Gastroesophageal sphincter (tissue), 4 donors: ENCODE data around the gene SFMBT2. TPM values are rescaled to one million over a fixed set of nuclear protein-coding genes. Genes with fewer than 3 reads are reported as not detected.
"Not testable (repeated sequence)": the region's sequence is repeated elsewhere in the genome, so short reads cannot be mapped to it uniquely, and the experiment has no call there.

ENCODE experiments used
- ATAC-seq: fragments of 150-250 bp; one replicate; pipeline ENCODE4 v1.9.1; 2016; ENCODE audit warnings: mild to moderate bottlenecking, moderate library complexity
- H3K27ac ChIP-seq, 4 donors: fragments of 200-600 bp; sonication (generic) in 3 of 4; 1 replicate in 3 of 4; 2 replicates in 1 of 4; pipeline ENCODE4 v1.5.1; 2016 to 2019
- H3K27me3 ChIP-seq: fragments of 200-600 bp; sonication (generic); one replicate; pipeline ENCODE4 v1.5.1; 2019
- H3K36me3 ChIP-seq, 2 donors: fragments of 200-600 bp; sonication (generic); one replicate each; pipeline ENCODE4 v1.5.1; 2019; ENCODE audit warnings: control low read depth in 1 of 2
- H3K4me1 ChIP-seq, 3 donors: fragments of 200-600 bp; sonication (generic); 1 replicate in 2 of 3; 2 replicates in 1 of 3; pipeline ENCODE4 v1.5.1; 2016 to 2019; ENCODE audit warnings: control low read depth in 2 of 3
- H3K4me3 ChIP-seq, 2 donors: fragments of 200-600 bp; sonication (generic); one replicate each; pipeline ENCODE4 v1.5.1; 2019; ENCODE audit warnings: mild to moderate bottlenecking in 1 of 2, moderate library complexity in 1 of 2
- H3K9me3 ChIP-seq, 3 donors: fragments of 200-600 bp; sonication (generic); one replicate each; pipeline ENCODE4 v1.5.1; 2017 to 2019; ENCODE audit warnings: control low read depth in 2 of 3
- EP300 ChIP-seq: sonication (generic); formaldehyde crosslinking; IDR thresholded peaks from one replicate; pipeline ENCODE4 v1.6.1; 2017; ENCODE audit warnings: antibody characterized with exemption, mild to moderate bottlenecking
- POLR2A ChIP-seq, 2 donors: fragments of 450-650 bp; IDR thresholded peaks; one replicate each; pipeline ENCODE4 v1.6.1; 2017; ENCODE audit warnings: antibody characterized with exemption in 2 of 2, mild to moderate bottlenecking in 2 of 2, moderate library complexity in 1 of 2
- POLR2AphosphoS5 ChIP-seq: sonication (generic); formaldehyde crosslinking; IDR thresholded peaks from one replicate; pipeline ENCODE4 v1.6.1; 2017; ENCODE audit warnings: antibody characterized with exemption
- WGBS, 2 donors: methylation state at CpG; one replicate each; pipeline ENCODE4 v1.1.5; 2018; ENCODE audit warnings: low coverage in 1 of 2; 5-methylcytosine and 5-hydroxymethylcytosine counted together
- total RNA-seq, 4 donors: library from RNA; depleted of rRNA; stranded (reverse); fragments of >200 nt; gene quantifications; one replicate each; pipeline ENCODE4 v1.1.0, GENCODE V29; 2016
- TF ChIP-seq, protein P1 (sequence below), 4 experiments: fragments of 200-600 bp in 2 of 4; fragments of 450-650 bp in 2 of 4; sonication (generic) in 1 of 4; IDR thresholded peaks; one replicate each; pipeline ENCODE4 v1.5.1; 2017 to 2019; ENCODE audit warnings: antibody characterized with exemption in 4 of 4, mild to moderate bottlenecking in 2 of 4, moderate library complexity in 2 of 4

The SFMBT2 gene
- total RNA-seq, 4 donors from 2014 or later: 6.9 to 14.3 (median 11.4) TPM

DNA sequence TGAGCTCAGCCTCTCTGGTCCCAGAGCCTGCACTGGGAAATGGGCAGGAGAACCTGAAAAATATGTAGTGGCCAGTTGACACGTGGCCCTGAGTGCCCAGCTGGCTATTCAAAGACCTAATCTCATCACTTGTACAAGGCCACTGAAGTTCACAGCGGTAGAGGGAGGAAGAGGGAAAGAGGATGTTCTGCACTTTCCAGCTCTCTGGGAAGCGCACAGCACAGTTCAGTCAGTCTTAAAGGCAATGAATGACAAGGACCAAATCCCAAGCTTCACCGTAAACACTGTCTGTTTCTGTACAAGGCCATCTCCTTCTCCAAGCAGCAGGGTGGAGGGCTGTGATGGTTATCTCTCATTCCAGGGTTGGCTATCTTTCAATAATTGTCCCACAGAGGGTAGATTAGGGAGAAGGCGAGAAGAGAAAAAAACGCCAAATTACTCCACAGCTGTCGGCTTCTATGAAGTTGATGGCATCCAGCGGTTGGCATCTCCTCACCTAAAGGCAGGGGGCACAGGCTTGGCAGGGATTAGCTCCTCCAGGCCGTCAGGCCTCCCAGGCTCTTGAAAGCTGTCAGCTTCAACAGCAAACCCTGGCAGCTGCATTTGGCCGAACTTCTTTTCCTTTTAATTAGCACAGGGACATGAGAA, 10.6 kb downstream of the SFMBT2 start:
- no peak for ATAC-seq
- H3K4me1 ChIP-seq: peaks cover 3 to 36% (median 3%) of the 10 kb centered on the region in 3 donors
- WGBS, 2 donors: 61 to 73% methylated on average over 5 to 10 of the region's 10 CpGs

DNA sequence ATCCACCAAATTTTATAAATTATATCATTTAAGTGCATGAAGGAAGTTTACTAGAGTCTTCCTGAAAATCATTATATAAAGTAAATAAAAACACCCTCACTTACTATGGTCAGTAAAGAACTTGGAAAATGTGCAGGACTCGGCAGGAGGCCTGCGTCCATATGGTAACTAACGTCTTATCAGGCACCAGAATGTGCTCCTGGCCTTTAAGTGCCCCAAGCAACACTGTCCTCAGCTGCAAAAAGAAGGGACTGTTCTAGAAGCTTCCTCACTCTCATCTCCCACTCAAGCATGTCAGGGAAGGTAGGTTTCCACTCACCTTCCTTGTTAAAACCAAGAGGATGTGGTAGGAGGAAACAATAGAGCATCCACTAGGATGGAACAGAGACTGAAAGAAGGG, 11.3 kb downstream of the SFMBT2 start:
- H3K27ac ChIP-seq: no peak overlapping the region
- peaks cover 3 to 34% (median 3%) of the 10 kb centered on the region in 3 donors for H3K4me1 ChIP-seq
- no peaks in the 10 kb centered on the region for H3K36me3 ChIP-seq
- no peaks in the 10 kb centered on the region for H3K9me3 ChIP-seq
- H3K4me3 ChIP-seq: no peak overlapping the region
- WGBS, 2 donors: 96% methylated on average over 3 of the region's 3 CpGs
- H3K27me3 ChIP-seq: no peaks in the 10 kb centered on the region
- no peak for TF ChIP-seq POLR2AphosphoS5
- TF ChIP-seq EP300: no peak
- TF ChIP-seq, protein P1, sequence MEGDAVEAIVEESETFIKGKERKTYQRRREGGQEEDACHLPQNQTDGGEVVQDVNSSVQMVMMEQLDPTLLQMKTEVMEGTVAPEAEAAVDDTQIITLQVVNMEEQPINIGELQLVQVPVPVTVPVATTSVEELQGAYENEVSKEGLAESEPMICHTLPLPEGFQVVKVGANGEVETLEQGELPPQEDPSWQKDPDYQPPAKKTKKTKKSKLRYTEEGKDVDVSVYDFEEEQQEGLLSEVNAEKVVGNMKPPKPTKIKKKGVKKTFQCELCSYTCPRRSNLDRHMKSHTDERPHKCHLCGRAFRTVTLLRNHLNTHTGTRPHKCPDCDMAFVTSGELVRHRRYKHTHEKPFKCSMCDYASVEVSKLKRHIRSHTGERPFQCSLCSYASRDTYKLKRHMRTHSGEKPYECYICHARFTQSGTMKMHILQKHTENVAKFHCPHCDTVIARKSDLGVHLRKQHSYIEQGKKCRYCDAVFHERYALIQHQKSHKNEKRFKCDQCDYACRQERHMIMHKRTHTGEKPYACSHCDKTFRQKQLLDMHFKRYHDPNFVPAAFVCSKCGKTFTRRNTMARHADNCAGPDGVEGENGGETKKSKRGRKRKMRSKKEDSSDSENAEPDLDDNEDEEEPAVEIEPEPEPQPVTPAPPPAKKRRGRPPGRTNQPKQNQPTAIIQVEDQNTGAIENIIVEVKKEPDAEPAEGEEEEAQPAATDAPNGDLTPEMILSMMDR (IDR thresholded peaks at IDR 0.05): no peak
- no peak for TF ChIP-seq POLR2A (IDR thresholded peaks at IDR 0.05)
- no peak for ATAC-seq

More for the DNA sequence above, 10.6 kb downstream of the SFMBT2 start:
- TF ChIP-seq POLR2AphosphoS5: no peak
- TF ChIP-seq, protein P1 (IDR thresholded peaks at IDR 0.05): no peak
- TF ChIP-seq EP300: no peak
- no peak for TF ChIP-seq POLR2A (IDR thresholded peaks at IDR 0.05)
- no peaks in the 10 kb centered on the region for H3K36me3 ChIP-seq
- no peak overlapping the region for H3K27ac ChIP-seq
- H3K9me3 ChIP-seq: no peaks in the 10 kb centered on the region
- H3K27me3 ChIP-seq: no peaks in the 10 kb centered on the region
- no peak overlapping the region for H3K4me3 ChIP-seq

DNA sequence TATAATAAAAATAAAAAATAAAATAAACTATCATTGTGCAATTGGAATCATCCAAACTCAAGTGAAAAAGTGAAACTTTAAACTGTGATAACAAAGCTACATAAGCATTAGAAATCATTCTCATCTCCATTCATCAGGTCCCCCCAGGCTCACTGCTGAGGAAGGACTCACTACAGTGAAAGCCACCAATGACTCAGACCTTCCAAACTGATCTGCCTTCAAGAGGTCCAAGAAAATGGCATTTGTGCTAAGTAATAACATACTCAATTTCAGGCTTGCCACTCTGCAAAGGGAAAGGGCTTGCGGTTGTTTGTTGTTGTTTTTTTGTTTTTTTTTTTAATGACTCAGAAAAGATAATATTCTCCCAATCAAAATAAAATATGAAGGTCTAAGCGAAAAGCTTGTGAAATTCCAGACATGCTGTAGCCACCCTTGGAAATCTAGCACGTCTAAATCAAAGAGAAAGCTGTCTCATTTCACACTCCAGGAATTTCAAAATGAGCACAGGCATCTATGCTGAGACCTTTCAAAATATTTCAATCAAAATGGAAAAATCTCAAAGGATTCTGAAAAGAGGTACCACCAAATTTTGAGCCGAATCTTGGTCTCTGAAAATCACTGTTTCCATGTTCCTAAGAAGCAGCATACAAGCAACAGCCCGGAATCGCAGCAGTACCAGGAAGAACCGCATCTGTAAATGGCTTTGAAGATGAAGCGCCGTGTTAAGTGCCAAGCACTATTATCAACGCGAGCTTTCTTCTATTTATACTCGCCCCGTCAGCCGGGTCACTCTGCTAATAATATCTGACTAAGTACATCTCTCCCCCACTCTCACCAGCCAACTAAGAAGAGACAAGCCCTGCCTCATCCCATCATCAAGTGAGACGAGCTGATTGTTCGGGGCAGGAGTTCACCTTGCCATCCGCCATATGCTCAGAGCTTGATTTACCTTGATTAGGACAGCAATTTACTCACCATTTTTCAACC, 13.5 kb downstream of the SFMBT2 start:
- Histone ChIP-seq H3K27ac (no peak overlapping the region), H3K9me3 (no peaks in the 10 kb centered on the region), H3K4me3 (no peak overlapping the region), H3K36me3 (no peaks in the 10 kb centered on the region), H3K27me3 (no peaks in the 10 kb centered on the region), H3K4me1 (peaks cover 3 to 29% (median 3%) of the 10 kb centered on the region in 3 donors)
- TF ChIP-seq POLR2A (IDR thresholded peaks at IDR 0.05) (no peak), EP300 (no peak), POLR2AphosphoS5 (no peak)
- TF ChIP-seq, protein P1 (IDR thresholded peaks at IDR 0.05): no peak
- ATAC-seq: no peak
- 58% methylated on average over 11 to 17 of the region's 17 CpGs for WGBS, 2 donors

DNA sequence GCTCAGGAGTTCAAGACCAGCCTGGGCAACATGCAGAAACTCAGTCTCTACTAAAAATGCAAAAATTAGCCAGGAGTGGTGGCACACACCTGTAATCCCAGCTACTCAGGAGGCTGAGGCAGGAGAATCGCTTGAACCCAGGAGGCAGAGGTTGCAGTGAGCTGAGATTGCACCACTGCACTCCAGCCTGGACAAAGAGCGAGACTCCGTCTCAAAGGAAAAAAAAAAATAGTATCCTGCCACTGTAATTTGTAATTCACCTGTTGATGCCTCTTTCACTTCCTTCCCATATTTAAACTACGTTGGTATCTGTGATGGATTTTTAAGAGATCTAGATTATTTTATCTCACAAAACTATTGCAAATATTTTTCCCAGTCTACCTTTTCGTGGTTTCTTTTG, 18.5 kb downstream of the SFMBT2 start:
- 90 to 93% methylated on average over 4 to 5 of the region's 5 CpGs for WGBS, 2 donors

DNA sequence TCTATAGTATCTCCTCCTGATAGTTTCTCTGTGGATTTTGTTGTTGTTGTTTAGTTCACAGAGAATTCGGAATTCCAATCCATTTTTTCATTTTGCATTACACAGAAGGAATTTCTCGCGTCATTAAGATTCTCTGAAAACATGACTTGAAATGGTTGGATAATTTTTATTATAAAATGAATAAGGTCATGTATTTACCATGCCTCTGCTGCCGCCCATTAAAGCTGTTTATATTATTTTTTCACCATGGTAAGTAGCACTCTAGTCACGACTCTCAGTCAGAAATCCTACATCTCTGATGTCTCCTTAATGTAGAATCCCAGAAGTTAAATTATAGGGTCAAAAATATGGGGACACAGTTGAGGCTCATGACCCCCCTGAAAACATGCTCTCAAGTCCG, 19.1 kb downstream of the SFMBT2 start:
- Histone ChIP-seq H3K4me1 (peaks cover 0 to 9% (median 0%) of the 10 kb centered on the region in 3 donors), H3K36me3 (no peaks in the 10 kb centered on the region), H3K4me3 (no peak overlapping the region), H3K27ac (no peak overlapping the region), H3K9me3 (no peaks in the 10 kb centered on the region), H3K27me3 (no peaks in the 10 kb centered on the region)
- 85 to 96% methylated on average over 3 to 6 of the region's 6 CpGs for WGBS, 2 donors
- no peak for ATAC-seq
- TF ChIP-seq POLR2A (IDR thresholded peaks at IDR 0.05) (no peak), POLR2AphosphoS5 (no peak), EP300 (no peak)
- TF ChIP-seq, protein P1 (IDR thresholded peaks at IDR 0.05): no peak

More for the DNA sequence above, 18.5 kb downstream of the SFMBT2 start:
- not testable (repeated sequence) for H3K4me3 ChIP-seq, ATAC-seq, H3K27ac ChIP-seq, H3K36me3 ChIP-seq, H3K27me3 ChIP-seq, H3K9me3 ChIP-seq
- H3K4me1 ChIP-seq: peaks cover 0 to 10% (median 0%) of the 10 kb centered on the region in 3 donors

DNA sequence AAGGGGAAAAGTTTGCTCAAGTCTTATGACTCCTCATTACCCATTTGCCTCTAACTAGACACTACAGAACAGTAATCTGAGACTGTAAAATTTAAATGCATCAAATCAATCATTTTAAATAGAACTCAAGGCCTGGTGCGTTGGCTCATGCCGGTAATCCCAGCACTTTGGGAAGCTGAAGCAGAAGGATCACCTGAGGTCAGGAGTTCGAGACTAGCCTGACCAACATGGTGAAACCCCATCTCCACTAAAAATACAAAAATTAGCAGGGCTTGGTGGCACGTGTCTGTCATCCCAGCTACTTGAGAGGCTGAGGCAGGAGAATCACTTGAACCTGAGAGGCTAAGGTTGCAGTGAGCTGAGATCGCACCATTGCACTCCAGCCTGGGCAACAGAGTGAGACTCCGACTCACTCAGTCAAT, 20.1 kb downstream of the SFMBT2 start:
- not testable (repeated sequence) for H3K36me3 ChIP-seq, ATAC-seq, H3K4me1 ChIP-seq, H3K27ac ChIP-seq, H3K4me3 ChIP-seq, H3K9me3 ChIP-seq, H3K27me3 ChIP-seq
- WGBS, 2 donors: 85 to 92% methylated on average over 5 to 6 of the region's 6 CpGs
